HEK293 (cell line): ENCODE measurements around the gene SCAMP2.

ENCODE experiments used
- FEZF1 ChIP-seq: fragments of 450-650 bp; formaldehyde crosslinking; IDR thresholded peaks from 2 replicates; pipeline ENCODE4 v1.5.1; 2016; ENCODE audit warnings: missing biosample characterization, missing genetic modification characterization
- HOXA7 ChIP-seq: sonication (generic); formaldehyde crosslinking; IDR thresholded peaks from 2 replicates; pipeline ENCODE4 v1.8.1; 2022; ENCODE audit warnings: missing genetic modification reagents, borderline replicate concordance
- HOXD13 ChIP-seq: sonication (generic); formaldehyde crosslinking; IDR thresholded peaks from 2 replicates; pipeline ENCODE4 v1.8.0; 2022; ENCODE audit warnings: missing genetic modification reagents, borderline replicate concordance
- IKZF3 ChIP-seq: fragments of 450-650 bp; IDR thresholded peaks from 2 replicates; pipeline ENCODE4 v1.5.0; 2018; ENCODE audit warnings: missing biosample characterization, mild to moderate bottlenecking, missing genetic modification characterization, moderate library complexity
- SCRT2 ChIP-seq: fragments of 450-650 bp; formaldehyde crosslinking; IDR thresholded peaks from 2 replicates; pipeline ENCODE4 v1.5.1; 2016; ENCODE audit warnings: missing biosample characterization, missing genetic modification characterization
- ZBTB21 ChIP-seq: fragments of 450-650 bp; formaldehyde crosslinking; IDR thresholded peaks from 2 replicates; pipeline ENCODE4 v1.5.1; 2017; ENCODE audit warnings: missing biosample characterization, missing genetic modification characterization
- ZBTB8A ChIP-seq: fragments of 450-650 bp; formaldehyde crosslinking; IDR thresholded peaks from 2 replicates; pipeline ENCODE4 v1.5.1; 2016; ENCODE audit warnings: missing biosample characterization, missing genetic modification characterization
- ZFP3 ChIP-seq: fragments of 450-650 bp; formaldehyde crosslinking; IDR thresholded peaks from 2 replicates; pipeline ENCODE4 v1.5.1; 2016; ENCODE audit warnings: low read depth, missing biosample characterization, missing genetic modification characterization
- ZFP37 ChIP-seq: fragments of 450-650 bp; formaldehyde crosslinking; IDR thresholded peaks from 2 replicates; pipeline ENCODE4 v1.5.1; 2016; ENCODE audit warnings: missing biosample characterization, missing genetic modification characterization
- ZNF112 ChIP-seq: fragments of 450-650 bp; formaldehyde crosslinking; IDR thresholded peaks from 2 replicates; pipeline ENCODE4 v1.5.0; 2017; ENCODE audit warnings: missing biosample characterization, missing genetic modification characterization
- ZNF16 ChIP-seq: fragments of 450-650 bp; formaldehyde crosslinking; IDR thresholded peaks from 2 replicates; pipeline ENCODE4 v1.5.1; 2016; ENCODE audit warnings: low read depth, missing biosample characterization, missing genetic modification characterization
- ZNF169 ChIP-seq: fragments of 450-650 bp; formaldehyde crosslinking; IDR thresholded peaks from 2 replicates; pipeline ENCODE4 v1.5.1; 2016; ENCODE audit warnings: missing biosample characterization, missing genetic modification characterization
- ZNF175 ChIP-seq: fragments of 450-650 bp; formaldehyde crosslinking; IDR thresholded peaks from 2 replicates; pipeline ENCODE4 v1.5.1; 2016; ENCODE audit warnings: missing biosample characterization, missing genetic modification characterization
- ZNF184 ChIP-seq: fragments of 450-650 bp; IDR thresholded peaks from 2 replicates; pipeline ENCODE4 v1.5.1; 2018; ENCODE audit warnings: missing biosample characterization, mild to moderate bottlenecking, missing genetic modification characterization
- ZNF19 ChIP-seq: fragments of 450-650 bp; formaldehyde crosslinking; IDR thresholded peaks from 2 replicates; pipeline ENCODE4; 2016; ENCODE audit warnings: missing biosample characterization, missing genetic modification characterization, low read depth
- ZNF202 ChIP-seq: fragments of 450-650 bp; formaldehyde crosslinking; IDR thresholded peaks from 2 replicates; pipeline ENCODE4 v1.5.1; 2016; ENCODE audit warnings: missing biosample characterization, missing genetic modification characterization, borderline replicate concordance
- ZNF223 ChIP-seq: fragments of 450-650 bp; formaldehyde crosslinking; IDR thresholded peaks from 2 replicates; pipeline ENCODE4 v1.5.1; 2016; ENCODE audit warnings: missing biosample characterization, missing genetic modification characterization
- ZNF544 ChIP-seq: fragments of 450-650 bp; formaldehyde crosslinking; IDR thresholded peaks from 2 replicates; pipeline ENCODE4 v1.5.0; 2017; ENCODE audit warnings: missing biosample characterization, missing genetic modification characterization
- ZNF555 ChIP-seq: fragments of 450-650 bp; formaldehyde crosslinking; conservative IDR thresholded peaks from 2 replicates; pipeline ENCODE4 v1.5.1; 2017; ENCODE audit warnings: missing biosample characterization, mild to moderate bottlenecking, missing genetic modification characterization, inconsistent platforms
- ZNF596 ChIP-seq: fragments of 450-650 bp; IDR thresholded peaks from 2 replicates; pipeline ENCODE4 v1.5.0; 2018; ENCODE audit warnings: missing biosample characterization, mild to moderate bottlenecking, missing genetic modification characterization, moderate library complexity
- ZNF629 ChIP-seq: fragments of 450-650 bp; formaldehyde crosslinking; IDR thresholded peaks from 2 replicates; pipeline ENCODE4 v1.5.1; 2017; ENCODE audit warnings: missing biosample characterization, missing genetic modification characterization
- ZNF654 ChIP-seq: fragments of 450-650 bp; formaldehyde crosslinking; IDR thresholded peaks from 2 replicates; pipeline ENCODE4 v1.5.1; 2016; ENCODE audit warnings: low read depth, missing biosample characterization, missing genetic modification characterization
- TF ChIP-seq, protein P1 (sequence below): fragments of 450-650 bp; formaldehyde crosslinking; IDR thresholded peaks from 2 replicates; pipeline ENCODE4 v1.5.1; 2017; ENCODE audit warnings: missing biosample characterization, missing genetic modification characterization
- TF ChIP-seq, protein P2 (sequence below): fragments of 450-650 bp; formaldehyde crosslinking; conservative IDR thresholded peaks from 2 replicates; pipeline ENCODE4 v1.5.1; 2016; ENCODE audit warnings: low read depth, missing biosample characterization, missing genetic modification characterization
- TF ChIP-seq, protein P3 (sequence below): fragments of 450-650 bp; formaldehyde crosslinking; IDR thresholded peaks from 2 replicates; pipeline ENCODE4 v1.5.1; 2017; ENCODE audit warnings: missing biosample characterization, missing genetic modification characterization
- TF ChIP-seq, protein P4 (sequence below): fragments of 450-650 bp; formaldehyde crosslinking; IDR thresholded peaks from 2 replicates; pipeline ENCODE4 v1.5.1; 2016; ENCODE audit warnings: missing biosample characterization, missing genetic modification characterization, low read depth
- TF ChIP-seq, protein P5 (sequence below): fragments of 450-650 bp; formaldehyde crosslinking; IDR thresholded peaks from 2 replicates; pipeline ENCODE4 v1.5.1; 2016; ENCODE audit warnings: missing biosample characterization, missing genetic modification characterization
- TF ChIP-seq, protein P6 (sequence below): fragments of 450-650 bp; IDR thresholded peaks from 2 replicates; pipeline ENCODE4 v1.5.1; 2018; ENCODE audit warnings: missing biosample characterization, mild to moderate bottlenecking, missing genetic modification characterization

The SCAMP2 gene

DNA sequence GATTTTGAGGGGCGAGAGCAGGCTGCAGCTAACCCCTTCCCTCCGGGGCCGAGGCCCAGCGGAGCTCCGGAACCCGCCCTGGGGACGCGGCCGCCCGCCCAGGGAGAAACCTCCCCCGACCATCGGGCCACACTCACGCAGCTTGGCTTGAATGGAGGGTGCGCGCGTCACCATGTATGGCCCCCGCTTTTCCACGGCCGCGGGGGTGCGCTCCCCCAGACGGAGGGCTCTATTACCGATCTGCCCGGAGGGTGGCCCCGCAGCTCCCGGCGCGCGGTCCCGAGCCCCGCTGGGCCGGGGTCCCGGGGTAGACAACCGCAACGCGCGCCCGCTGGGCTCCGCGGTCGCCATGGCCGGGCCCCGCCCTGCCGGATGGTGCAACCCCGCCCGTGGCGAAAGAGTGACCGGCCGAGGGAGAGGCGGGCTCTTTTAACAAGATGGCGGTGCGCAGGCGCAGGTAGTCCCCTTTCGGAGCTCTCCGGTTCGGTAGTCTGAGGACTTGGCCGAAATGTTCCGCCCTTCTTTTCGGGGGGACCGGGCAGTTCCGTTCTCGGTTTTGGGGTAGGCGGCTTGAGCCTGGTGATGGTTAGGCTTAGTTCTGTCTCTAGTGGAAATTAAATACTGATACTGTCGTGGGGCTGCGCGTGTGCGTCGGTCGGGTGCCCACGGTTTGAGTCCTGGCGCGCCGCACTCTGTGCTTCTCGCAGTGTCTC lies 33.4 kb upstream of the SCAMP2 start, which contains the start of gene FAM219B (continued):
- TF ChIP-seq, protein P1, sequence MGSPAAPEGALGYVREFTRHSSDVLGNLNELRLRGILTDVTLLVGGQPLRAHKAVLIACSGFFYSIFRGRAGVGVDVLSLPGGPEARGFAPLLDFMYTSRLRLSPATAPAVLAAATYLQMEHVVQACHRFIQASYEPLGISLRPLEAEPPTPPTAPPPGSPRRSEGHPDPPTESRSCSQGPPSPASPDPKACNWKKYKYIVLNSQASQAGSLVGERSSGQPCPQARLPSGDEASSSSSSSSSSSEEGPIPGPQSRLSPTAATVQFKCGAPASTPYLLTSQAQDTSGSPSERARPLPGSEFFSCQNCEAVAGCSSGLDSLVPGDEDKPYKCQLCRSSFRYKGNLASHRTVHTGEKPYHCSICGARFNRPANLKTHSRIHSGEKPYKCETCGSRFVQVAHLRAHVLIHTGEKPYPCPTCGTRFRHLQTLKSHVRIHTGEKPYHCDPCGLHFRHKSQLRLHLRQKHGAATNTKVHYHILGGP: no peak; the same call in 1 of the 2 replicates
- TF ChIP-seq ZNF555 (no peak), ZNF629 (tag by site-specific recombination) (no peak), ZNF184 (tag by site-specific recombination) (peak; percentile 47; the same call in 1 of the 2 replicates), IKZF3 (tag by site-specific recombination) (peak; percentile 19; the same call in 1 of the 2 replicates), ZNF544 (tag by site-specific recombination) (no peak), ZNF169 (tag by site-specific recombination) (no peak), HOXD13 (CRISPR knock-in tag) (no peak), ZBTB21 (tag by site-specific recombination) (no peak), ZNF654 (tag by site-specific recombination) (no peak), ZNF202 (tag by site-specific recombination) (no peak), ZFP37 (tag by site-specific recombination) (no peak), ZNF596 (tag by site-specific recombination) (no peak), SCRT2 (no peak), ZNF112 (tag by site-specific recombination) (no peak), FEZF1 (tag by site-specific recombination) (no peak), ZFP3 (tag by site-specific recombination) (no peak), ZNF16 (tag by site-specific recombination) (no peak), ZNF175 (tag by site-specific recombination) (no peak), HOXA7 (CRISPR knock-in tag) (no peak), ZNF19 (tag by site-specific recombination) (no peak), ZBTB8A (tag by site-specific recombination) (peak; percentile 54; the same call in 1 of the 2 replicates), ZNF223 (no peak; the same call in 1 of the 2 replicates)
- TF ChIP-seq, protein P2, sequence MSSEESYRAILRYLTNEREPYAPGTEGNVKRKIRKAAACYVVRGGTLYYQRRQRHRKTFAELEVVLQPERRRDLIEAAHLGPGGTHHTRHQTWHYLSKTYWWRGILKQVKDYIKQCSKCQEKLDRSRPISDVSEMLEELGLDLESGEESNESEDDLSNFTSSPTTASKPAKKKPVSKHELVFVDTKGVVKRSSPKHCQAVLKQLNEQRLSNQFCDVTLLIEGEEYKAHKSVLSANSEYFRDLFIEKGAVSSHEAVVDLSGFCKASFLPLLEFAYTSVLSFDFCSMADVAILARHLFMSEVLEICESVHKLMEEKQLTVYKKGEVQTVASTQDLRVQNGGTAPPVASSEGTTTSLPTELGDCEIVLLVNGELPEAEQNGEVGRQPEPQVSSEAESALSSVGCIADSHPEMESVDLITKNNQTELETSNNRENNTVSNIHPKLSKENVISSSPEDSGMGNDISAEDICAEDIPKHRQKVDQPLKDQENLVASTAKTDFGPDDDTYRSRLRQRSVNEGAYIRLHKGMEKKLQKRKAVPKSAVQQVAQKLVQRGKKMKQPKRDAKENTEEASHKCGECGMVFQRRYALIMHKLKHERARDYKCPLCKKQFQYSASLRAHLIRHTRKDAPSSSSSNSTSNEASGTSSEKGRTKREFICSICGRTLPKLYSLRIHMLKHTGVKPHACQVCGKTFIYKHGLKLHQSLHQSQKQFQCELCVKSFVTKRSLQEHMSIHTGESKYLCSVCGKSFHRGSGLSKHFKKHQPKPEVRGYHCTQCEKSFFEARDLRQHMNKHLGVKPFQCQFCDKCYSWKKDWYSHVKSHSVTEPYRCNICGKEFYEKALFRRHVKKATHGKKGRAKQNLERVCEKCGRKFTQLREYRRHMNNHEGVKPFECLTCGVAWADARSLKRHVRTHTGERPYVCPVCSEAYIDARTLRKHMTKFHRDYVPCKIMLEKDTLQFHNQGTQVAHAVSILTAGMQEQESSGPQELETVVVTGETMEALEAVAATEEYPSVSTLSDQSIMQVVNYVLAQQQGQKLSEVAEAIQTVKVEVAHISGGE: peak; percentile 96
- TF ChIP-seq, protein P3, sequence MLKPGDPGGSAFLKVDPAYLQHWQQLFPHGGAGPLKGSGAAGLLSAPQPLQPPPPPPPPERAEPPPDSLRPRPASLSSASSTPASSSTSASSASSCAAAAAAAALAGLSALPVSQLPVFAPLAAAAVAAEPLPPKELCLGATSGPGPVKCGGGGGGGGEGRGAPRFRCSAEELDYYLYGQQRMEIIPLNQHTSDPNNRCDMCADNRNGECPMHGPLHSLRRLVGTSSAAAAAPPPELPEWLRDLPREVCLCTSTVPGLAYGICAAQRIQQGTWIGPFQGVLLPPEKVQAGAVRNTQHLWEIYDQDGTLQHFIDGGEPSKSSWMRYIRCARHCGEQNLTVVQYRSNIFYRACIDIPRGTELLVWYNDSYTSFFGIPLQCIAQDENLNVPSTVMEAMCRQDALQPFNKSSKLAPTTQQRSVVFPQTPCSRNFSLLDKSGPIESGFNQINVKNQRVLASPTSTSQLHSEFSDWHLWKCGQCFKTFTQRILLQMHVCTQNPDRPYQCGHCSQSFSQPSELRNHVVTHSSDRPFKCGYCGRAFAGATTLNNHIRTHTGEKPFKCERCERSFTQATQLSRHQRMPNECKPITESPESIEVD (tag by site-specific recombination): no peak
- TF ChIP-seq, protein P4, sequence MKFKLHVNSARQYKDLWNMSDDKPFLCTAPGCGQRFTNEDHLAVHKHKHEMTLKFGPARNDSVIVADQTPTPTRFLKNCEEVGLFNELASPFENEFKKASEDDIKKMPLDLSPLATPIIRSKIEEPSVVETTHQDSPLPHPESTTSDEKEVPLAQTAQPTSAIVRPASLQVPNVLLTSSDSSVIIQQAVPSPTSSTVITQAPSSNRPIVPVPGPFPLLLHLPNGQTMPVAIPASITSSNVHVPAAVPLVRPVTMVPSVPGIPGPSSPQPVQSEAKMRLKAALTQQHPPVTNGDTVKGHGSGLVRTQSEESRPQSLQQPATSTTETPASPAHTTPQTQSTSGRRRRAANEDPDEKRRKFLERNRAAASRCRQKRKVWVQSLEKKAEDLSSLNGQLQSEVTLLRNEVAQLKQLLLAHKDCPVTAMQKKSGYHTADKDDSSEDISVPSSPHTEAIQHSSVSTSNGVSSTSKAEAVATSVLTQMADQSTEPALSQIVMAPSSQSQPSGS: no peak
- TF ChIP-seq, protein P5, sequence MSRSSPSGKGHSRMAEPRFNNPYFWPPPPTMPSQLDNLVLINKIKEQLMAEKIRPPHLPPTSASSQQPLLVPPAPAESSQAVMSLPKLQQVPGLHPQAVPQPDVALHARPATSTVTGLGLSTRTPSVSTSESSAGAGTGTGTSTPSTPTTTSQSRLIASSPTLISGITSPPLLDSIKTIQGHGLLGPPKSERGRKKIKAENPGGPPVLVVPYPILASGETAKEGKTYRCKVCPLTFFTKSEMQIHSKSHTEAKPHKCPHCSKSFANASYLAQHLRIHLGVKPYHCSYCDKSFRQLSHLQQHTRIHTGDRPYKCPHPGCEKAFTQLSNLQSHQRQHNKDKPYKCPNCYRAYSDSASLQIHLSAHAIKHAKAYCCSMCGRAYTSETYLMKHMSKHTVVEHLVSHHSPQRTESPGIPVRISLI: no peak
- TF ChIP-seq, protein P6, sequence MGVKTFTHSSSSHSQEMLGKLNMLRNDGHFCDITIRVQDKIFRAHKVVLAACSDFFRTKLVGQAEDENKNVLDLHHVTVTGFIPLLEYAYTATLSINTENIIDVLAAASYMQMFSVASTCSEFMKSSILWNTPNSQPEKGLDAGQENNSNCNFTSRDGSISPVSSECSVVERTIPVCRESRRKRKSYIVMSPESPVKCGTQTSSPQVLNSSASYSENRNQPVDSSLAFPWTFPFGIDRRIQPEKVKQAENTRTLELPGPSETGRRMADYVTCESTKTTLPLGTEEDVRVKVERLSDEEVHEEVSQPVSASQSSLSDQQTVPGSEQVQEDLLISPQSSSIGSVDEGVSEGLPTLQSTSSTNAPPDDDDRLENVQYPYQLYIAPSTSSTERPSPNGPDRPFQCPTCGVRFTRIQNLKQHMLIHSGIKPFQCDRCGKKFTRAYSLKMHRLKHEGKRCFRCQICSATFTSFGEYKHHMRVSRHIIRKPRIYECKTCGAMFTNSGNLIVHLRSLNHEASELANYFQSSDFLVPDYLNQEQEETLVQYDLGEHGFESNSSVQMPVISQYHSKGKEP (tag by site-specific recombination): peak; percentile 49; the same call in 1 of the 2 replicates
